Ramos (cell line): ENCODE data around the gene YES1.
"Not testable (repeated sequence)": the region's sequence is repeated elsewhere in the genome, so short reads cannot be mapped to it uniquely, and the experiment has no call there.

Experiments
- in situ Hi-C: fragments of 300-500 bp; cut with MboI; formaldehyde crosslinking; loops from one replicate; pipeline ENCODE4 v1.14.3; 2022; ENCODE audit warnings: low sequenced_read_pairs; ENCODE audit not compliant: unreplicated experiment

YES1 gene

DNA sequence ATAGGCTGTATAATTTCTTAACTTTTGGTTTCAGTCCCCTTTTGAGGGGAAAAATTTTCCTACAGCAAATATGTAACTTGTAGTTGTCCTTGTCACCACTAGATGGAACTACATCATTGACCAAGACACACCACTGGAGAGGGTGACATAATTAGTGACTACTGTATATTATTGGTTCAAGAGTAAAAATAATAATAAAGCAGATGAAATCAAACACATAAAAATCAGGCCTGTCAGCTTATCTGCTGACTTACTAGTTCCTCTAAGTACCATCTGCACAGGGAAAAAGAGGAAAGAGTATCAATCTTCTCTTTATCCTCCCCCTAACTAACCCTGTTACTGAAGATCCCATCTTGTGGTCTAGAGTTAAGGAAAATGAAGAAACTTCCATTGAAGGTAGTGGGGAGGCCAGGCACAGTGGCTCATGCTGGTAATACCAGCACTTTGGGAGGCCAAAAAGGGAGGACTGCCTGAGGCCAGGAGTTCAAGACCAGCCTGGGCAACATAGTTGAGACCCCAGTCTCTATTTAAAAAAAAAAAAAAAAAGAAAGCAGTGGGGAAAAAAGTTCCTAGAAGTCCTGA lies 70.0 kb downstream of the YES1 start:
- in situ Hi-C loops: no loop called here

DNA sequence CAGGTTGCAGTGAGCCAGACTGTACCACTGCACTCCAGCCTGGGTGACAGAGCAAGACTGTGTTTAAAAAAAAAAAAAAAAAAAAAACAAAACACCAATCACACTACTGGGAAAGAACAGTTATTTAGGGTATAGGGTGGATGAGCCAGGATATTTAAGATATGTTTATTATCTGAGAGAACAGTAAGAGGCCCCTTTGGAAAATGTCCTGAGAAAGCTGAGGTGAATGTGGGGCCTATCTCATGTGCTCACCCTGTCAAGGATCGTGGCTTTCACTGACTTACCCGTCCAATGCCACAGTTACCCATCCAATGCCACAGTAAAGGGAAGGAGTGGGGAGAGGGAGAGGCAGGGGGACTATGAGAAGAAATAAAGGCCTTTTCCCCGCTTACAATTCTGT lies 79.7 kb downstream of the YES1 start:
- in situ Hi-C loops: no loop called here

DNA sequence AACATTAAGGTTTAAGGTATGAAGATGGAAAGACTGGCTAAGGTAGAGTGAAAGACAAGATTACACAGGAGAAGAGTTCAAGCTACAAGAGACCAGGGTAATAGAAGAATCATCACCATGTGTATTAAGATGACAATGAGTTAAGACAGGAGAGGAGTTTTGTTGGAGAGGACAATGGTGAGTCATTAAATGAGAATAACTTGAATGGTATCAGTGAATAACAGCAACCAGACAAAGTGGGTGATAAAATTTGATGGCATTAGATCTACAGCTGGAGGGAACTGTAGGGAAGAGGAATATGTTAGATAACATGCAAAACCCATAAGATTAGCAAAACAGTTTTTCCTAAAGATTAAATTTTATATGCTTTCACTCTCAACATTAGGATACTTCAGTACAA lies 80.9 kb downstream of the YES1 start:
- in situ Hi-C loops: no loop called here

DNA sequence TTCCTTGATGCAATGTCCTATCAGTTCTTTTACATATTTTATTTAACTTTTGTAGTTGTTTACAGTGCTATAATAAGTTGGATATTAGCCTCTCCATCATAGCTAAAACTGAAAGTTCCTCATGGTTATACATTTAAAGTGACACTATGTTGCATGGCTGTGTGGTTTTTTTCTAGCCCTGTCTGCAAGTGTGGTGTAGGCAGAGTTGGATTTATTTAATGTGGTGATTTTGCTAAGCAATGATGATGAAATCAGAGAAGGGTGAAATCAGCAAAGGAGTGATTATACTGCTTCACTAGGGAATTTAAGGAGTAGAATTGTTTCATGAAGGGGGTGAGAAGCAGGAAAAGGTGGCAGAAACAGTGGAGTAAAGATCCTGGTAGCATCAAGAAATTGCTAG lies 81.3 kb downstream of the YES1 start:
- in situ Hi-C loops: no loop called here

DNA sequence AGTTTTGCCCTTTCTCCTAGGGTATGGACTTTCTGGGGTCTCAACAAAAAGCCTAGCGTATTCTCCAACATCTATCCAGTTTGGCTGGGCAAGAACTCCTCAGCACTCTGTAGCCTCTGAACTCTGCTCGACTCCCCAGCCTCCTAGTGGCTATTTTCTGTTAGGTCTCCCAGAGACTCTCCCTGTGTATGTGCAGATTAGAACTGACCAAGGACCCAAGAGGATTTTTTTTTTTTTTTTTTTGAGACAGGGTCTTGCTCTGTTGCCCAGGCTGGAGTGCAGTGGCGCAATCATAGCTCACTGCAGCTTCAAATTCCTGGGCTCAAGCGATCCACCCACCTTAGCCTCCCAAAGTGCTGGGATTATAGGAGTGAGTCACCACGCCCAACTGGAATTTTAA lies 81.9 kb downstream of the YES1 start:
- in situ Hi-C loops: not testable (repeated sequence)

DNA sequence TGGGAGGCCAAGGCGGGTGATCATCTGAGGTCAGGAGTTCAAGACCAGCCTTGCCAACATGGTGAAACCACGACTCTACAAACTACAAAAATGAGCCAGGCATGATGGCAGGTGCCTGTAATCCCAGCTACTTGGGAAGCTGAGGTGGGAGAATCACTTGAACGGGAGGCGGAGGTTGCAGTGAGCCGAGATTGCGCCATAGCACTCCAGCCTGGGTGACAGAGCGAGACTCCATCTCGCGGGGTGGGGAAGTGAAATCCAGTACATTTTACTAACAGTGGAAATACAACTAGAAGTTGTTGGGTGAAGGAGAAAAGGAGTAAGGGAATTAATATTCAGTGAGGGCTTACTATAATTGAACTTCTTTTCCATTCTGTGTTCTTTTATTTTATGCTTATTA lies 86.4 kb downstream of the YES1 start:
- in situ Hi-C loops: no loop called here

DNA sequence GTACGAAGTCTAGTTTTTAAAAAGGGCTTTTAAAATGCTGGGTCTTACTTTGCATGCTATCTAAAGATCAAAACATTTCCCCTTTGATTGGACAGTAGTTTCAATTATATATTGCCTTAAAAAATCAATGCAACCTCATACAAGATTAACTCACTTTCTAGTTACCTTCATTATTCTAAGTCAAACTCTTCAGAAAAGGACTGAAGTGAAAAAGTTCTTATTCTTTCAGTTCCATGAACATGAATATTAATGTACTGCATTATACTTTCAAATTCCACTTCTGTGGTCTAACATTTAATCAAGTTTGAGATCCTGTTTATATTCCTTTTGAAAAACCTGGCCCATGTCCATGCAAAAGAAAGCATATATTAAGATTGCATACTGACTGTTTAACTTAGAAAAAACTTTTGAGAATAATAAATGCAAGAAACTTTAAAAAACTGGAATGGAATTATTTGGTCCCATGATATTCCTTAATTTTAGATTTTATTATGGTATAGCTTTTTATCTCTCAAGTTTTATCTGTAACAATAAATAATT lies 88.4 kb downstream of the YES1 start:
- in situ Hi-C loops: no loop called here

DNA sequence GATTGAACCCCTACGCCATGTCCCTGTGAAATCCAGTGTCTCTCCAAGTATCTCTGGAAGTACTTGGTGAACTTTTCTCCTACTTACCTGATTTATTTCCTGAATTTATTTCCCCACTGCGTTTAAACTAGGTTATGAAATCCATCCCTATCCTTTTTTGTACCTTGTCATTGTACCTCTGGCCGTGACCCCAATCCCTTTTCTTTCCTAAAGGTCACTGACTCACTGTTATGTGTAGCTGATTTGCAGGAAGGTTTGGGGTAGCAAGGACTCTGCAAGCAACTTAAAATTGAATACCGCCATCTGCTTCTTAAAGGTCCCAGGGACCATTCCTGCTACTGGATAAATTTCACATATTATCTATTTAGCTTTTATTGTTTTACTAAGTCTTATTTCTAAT lies 95.0 kb downstream of the YES1 start:
- in situ Hi-C loops: no loop called here

DNA sequence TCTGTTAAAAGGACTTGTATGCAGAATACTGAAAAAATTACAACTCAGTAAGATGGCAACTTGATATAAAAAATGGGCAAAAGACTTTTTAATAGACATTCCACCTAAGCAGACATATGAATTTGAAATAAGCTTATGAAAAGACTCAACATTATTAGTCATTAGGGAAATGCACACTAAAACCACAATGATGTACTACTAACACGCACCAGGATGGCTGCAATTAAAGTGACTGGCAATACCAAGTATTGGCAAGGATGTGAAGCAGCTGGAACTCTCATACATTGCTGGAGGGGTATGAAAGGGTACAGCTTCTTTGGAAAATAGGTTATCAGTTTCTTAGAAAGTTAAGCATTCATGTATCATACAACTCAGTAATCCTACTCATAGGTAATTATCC lies 96.4 kb downstream of the YES1 start:
- in situ Hi-C loops: no loop called here

DNA sequence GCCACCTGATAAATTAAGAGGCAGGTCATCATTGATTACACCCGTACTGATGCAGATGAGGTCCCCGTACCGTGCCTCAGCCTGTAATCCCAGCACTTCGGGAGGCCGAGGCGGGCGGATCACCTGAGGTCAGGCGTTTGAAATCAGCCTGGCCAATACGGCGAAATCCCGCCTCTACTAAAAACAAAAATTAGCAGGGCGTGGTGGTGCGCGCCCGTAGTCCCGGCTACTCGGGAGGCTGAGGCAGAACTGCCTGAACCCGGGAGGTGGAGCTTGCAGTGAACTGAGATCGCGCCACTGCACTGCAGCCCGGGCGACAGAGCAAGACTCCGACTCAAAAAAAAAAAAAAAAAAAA lies 98.9 kb downstream of the YES1 start:
- in situ Hi-C loops: no loop called here

DNA sequence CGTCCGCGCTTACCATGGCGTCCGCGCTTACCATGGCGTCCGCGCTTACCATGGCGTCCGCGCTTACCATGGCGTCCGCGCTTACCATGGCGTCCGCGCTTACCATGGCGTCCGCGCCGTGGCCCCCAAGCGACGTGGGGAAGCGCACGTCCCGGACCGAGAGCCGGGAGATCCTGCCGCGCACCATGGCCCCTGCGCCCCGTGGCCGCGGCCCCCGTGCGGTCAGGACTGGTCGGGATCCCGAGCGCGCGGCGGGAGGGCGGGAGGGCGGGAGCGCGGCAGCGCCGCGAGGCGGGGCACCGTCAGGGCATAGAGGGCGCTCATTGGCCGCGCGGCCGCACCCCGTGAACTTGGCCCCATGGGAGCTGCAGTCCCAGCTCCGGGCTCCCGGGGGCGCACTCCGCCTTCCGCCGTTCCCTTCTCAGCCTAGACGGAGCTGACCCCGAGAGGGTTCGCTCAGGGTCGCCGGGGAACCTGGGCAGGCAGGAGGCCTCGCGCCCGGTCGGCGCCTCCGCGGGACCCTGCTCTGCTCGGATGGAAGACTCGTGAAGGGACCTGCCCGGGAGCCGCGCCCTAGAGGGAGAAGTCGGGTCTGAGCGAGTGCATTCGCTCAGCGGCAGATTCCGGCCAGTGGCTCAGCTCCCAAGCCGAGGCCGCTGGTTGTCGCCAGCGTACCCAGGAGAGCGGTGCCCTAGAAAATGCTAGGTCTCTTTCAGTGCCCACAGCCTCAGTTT lies 99.5 kb downstream of the YES1 start, which contains the start of gene ENOSF1:
TSS of gene ENOSF1 (minus strand) at position 230 of the 734 bp plus-strand sequence. CDS start at position 187, 43 bp downstream.
- in situ Hi-C loops: no loop called here

DNA sequence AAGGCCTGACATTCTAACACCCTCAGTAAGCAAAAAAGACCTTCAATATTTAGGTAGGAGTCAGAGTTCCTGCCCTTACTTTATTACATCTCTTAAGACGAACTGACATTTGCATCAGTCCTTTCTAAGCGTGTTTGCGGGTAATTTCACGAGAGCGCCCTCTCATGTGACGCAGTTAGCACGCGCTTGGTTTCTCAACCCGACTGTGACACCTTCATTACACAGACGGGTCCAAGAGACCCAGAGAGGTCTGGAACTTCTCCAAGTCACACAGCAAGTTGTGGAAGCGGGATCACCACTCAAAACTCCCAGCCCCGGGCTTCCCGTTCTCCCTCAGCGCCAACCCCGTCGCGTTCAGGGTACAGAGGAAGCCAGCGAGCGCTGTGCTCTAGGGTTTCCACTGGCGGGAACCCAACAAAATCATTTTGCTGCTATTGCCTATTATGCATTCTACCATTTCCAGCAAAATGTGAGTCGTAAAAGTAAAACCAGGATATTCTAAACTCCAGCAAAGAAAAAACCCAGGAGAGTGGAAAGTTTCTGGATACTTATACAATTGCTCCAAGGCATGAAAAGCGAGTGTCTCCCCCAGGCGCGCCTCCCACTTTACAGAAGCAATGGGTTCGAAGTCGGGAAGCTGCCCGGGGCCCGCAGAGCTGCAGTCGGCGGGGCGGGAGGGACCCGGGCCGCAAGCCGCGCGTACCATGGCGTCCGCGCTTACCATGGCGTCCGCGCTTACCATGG lies 100.2 kb downstream of the YES1 start:
- in situ Hi-C loops: no loop called here

DNA sequence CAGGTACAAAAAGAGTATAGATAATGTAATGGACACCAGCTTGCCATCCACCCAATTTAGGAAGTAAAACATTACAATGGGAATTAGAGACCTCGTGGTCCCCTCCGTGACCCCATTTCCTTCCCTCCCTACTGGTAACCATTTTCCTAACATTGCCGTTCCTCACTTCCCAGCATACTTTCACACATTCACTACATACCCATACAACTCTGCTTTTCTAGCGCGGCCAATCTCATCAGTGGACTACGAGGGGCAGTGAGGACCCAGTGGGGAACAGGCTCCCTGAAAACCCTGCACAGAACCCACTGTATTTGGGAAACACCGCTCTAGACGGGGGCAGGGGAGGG lies 100.8 kb downstream of the YES1 start:
- in situ Hi-C loops: no loop called here

DNA sequence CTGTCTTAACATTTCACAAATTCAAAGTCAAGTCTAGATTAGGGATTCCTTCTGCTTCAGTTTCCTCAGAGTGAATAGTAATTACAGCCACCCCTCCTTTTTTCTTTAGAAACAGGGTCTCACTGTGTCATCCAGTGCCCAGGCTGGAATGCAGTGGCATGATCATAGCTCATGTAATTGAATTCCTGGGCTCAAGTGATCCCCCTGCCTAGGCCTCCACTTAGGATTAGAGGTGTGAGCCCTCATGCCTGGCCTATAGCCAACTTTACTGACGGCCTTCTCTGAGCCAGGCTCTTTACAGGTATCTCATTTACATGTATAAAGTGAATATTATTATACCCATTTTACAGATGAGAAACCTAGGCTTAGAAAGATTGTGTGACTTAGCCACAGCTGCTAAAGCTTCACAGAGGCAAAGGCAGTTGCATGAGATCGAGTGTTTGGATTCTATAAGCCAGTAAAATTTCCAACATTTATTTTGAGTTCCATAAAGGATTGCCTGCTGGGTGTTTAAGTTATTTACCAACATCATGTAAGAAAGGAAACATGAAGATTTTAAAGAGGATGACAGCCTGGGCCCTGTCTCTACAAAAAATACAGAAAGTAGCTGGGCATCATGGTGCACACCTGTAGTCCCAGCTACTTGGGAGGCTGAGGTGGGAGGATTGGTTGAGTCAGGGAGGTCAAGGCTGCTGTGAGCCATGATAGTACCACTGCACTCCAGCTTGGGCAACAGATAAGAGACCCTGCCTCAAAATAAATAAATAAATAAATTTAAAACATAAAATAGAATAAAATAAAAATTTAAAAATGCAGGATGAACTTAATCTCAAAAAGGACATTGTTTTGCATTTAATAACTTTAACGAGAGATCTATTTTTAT lies 101.4 kb downstream of the YES1 start:
- in situ Hi-C loops: no loop called here

DNA sequence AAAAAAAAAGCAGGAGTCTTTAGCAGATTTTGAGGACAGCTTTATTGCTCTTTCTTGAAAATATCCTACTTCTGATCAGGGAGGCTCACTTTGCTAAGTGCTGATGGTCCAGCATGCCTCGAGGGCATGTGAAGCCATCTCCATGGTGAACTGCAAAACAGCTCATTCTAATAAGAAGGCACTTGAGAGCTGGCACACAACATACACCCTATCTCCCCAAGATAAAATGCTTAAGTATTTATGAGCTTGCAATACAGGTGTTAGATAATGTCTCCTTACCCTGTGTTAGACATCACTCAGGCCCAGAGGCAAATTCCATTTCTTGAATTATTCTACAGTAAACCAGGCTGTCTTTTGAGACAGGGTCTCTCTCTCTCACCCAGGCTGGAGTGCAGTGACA lies 102.3 kb downstream of the YES1 start:
- in situ Hi-C loops: no loop called here

DNA sequence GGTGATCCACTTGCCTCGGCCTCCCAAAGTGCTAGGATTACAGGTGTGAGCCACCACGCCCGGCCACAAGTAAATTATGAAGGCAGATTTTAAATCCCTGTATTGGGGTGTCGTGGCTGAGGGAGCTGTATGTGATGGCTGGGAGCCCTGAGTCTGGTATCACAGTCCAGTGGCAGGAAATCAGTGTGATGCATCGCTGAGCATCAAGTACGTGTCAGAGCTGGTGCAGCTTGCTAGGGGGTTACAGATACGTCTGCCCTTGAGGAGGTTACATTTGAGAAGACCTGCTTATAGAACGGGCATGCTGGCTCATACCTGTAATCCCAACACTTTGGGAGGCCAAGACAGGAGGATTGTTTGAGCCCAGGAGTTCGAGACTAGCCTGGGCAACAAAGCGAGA lies 103.9 kb downstream of the YES1 start:
- in situ Hi-C loops: no loop called here

DNA sequence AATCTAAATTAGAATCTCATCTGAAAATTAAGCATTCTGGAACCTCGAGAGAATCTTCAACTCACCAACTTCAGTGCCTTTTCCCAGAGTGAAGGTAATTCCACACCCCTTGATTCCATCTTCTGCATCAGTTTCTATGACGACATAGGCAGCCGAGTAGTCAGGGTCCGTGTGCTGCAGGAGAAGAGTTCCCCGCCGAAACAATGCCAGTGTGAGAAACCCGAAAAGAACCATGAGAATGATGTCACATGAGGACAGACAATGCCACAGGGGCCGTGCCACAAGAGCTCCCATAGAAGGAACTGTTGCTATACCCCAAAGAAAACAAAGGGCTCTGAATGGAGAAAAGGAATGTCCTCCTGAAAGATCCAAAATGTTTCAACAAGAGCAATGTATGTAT lies 105.6 kb downstream of the YES1 start:
- in situ Hi-C loops: no loop called here

DNA sequence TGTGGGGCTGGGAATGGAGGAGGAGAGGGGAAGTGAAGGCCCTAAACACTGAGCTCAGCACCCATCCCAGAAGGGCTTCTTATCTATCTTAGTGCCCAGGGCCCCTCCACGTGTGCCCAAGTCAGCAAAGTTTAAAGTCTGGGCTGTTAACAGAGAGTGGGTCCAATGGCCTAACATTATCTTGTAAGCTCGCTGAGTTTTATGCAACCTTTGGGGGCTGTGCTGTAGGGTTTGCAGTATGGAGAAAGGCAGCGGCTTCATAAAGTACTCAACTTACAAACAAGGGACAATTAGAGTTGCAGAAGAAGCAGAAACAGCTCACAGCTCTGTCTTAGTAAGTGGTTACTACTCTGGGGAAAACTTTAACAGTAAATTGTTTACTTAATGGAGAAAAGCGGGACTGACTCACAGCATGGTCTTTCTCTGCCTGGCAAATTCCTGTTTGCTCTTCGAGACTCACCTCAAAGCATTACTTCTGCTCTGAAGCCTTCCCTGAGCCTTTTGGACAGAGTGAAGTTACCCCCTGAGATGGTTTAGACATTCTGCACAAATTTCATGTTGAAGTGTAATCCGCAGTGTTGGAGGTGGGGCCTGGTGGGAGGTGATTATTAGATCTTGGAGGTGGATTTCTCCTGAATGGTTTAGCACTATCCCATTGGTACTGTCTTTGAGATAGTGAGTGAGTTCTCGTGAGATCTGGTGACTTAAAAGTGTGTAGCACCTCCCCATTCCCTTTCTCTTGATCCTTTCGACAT lies 108.7 kb downstream of the YES1 start:
- in situ Hi-C loops: no loop called here

DNA sequence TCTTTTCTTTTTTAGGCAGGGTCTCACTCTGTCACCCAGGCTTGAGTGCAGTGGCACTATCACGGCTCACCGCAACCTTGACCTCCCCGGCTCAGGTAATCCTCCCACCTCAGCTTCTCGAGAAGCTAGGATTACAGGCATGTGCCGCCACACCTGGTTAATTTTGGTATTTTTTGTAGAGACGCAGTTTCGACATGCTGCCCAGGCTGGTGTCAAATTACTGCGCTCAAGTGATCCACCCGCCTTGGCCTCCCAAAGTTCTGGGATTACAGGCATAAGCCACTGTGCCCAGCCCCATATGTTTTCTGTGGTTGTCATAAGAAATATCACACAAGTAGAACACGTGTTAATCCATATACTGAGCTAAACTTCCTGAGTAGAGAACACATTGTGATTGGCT lies 114.2 kb downstream of the YES1 start:
- in situ Hi-C loops: no loop called here

DNA sequence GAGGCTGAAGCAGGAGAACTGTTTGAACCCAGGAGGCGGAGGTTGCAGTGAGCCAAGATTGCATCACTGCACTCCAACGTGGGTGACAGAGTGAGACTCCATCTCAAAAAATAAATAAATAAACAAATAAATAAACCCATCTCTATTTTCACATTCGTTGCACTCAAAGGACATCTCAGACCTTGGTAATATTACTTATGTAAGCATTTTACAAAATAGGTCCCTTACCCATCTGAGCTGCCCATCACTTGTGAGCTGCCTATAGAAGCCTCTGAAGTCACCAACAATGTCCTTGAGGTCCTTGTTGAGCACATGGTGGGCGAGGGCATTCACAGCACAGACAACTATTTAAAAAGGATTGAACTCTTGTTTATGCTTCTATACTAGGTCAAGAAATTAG lies 115.0 kb downstream of the YES1 start:
- in situ Hi-C loops: no loop called here
